Heart left ventricle (tissue), 16 donors: ENCODE data around the gene FIBP. TPM values are rescaled to one million over a fixed set of nuclear protein-coding genes. Genes with fewer than 3 reads are reported as not detected.

Experiments
- ATAC-seq, 4 donors: fragments of 200-7000 bp; cut with Tn5 transposase; one replicate each; pipeline ENCODE4 v1.9.1; 2020 to 2022; ENCODE audit warnings: moderate library complexity in 4 of 4, mild to moderate bottlenecking in 3 of 4, moderate number of reproducible peaks in 1 of 4
- DNase-seq, 5 donors: peaks; one replicate each; pipeline ENCODE4 v3.0.0-alpha.2; 2020
- H3K27ac ChIP-seq, 12 donors: fragments of 200-600 bp; sonication (generic) in 4 of 12; one replicate each; pipeline versions ENCODE4 v1.5.0 to v1.8.0; 2016 to 2022; ENCODE audit warnings: mild to moderate bottlenecking in 2 of 12
- H3K27me3 ChIP-seq, 9 donors: fragments of 200-600 bp; sonication (generic) in 2 of 9; one replicate each; pipeline versions ENCODE4 v1.5.1 to v1.8.0; 2016 to 2022; ENCODE audit warnings: mild to moderate bottlenecking in 3 of 9
- H3K36me3 ChIP-seq, 9 donors: fragments of 200-600 bp; sonication (generic) in 2 of 9; one replicate each; pipeline versions ENCODE4 v1.5.0 to v1.8.0; 2018 to 2022; ENCODE audit warnings: mild to moderate bottlenecking in 2 of 9
- H3K4me1 ChIP-seq, 12 donors: fragments of 200-600 bp; sonication (generic) in 4 of 12; one replicate each; pipeline versions ENCODE4 v1.5.0 to v1.8.0; 2016 to 2022; ENCODE audit warnings: mild to moderate bottlenecking in 3 of 12
- H3K4me3 ChIP-seq, 12 donors: fragments of 200-600 bp; sonication (generic) in 4 of 12; one replicate each; pipeline versions ENCODE4 v1.5.0 to v1.8.0; 2017 to 2022; ENCODE audit warnings: mild to moderate bottlenecking in 9 of 12, moderate library complexity in 4 of 12
- H3K9me3 ChIP-seq, 12 donors: fragments of 200-600 bp; sonication (generic) in 4 of 12; one replicate each; pipeline versions ENCODE4 v1.5.0 to v1.8.0; 2016 to 2022; ENCODE audit warnings: mild to moderate bottlenecking in 1 of 12
- CTCF ChIP-seq, 12 donors: fragments of 200-600 bp; sonication (generic) in 4 of 12; IDR thresholded peaks; one replicate each; pipeline versions ENCODE4 v1.5.0 to v1.8.0; 2018 to 2022; ENCODE audit warnings: antibody characterized with exemption in 12 of 12, mild to moderate bottlenecking in 5 of 12
- POLR2A ChIP-seq, 2 donors: fragments of 450-650 bp; IDR thresholded peaks; one replicate each; pipeline ENCODE4 v1.6.1; 2017; ENCODE audit warnings: antibody characterized with exemption in 2 of 2, mild to moderate bottlenecking in 2 of 2, moderate library complexity in 2 of 2
- WGBS, 4 donors: extraction: QIAGEN DNeasy Blood & Tissue Kit in 2 of 4; methylation state at CpG; one replicate each; pipeline versions ENCODE4 v1.1.5 to v1.1.7; 2013 to 2018; 5-methylcytosine and 5-hydroxymethylcytosine counted together
- intact Hi-C, 10 donors: fragments of 100-400 bp; cut with DNase I; formaldehyde crosslinking; loops; one replicate each; pipeline versions ENCODE4 v1.11.1 to v1.14.2; 2022
- polyA plus RNA-seq, 2 donors: library from polyadenylated mRNA; stranded (reverse); fragments of 200-250 nt; gene quantifications; one replicate each; pipeline ENCODE4 v1.2.3, GENCODE V29; 2013
- total RNA-seq, 9 donors: library from RNA; depleted of rRNA in 2 of 9; stranded (reverse); fragments of >200 nt in 2 of 9; fragmentation: NEBNext Ultra II Directional in 3 of 9; extraction: Animal tissue kit (Norgen Biotek cat#: 25700) in 3 of 9; gene quantifications; one replicate each; pipeline versions ENCODE4 v1.1.0 to v1.2.4, GENCODE V29; 2016 to 2023
- donor health status: ischemic (EF 13 %, LVEDD 7.1; RV severe dilation, severe dysfunction).
- donor health status: healthy with polysubstance abuse.
- donor health status: DM: no; HTN: yes; CAD: no.
- donor health status: DM: no; HTN: no; CAD: no.
- donor health status: ischemic (EF 25% LVEDD 6.9; RV normal size, moderate dysfunction).
- donor health status: ischemic (EF 25% LVEDD 5.7; RV mildly dilated, moderate dysfunction).
- donor health status: healthy.
- donor health status: DM: yes; HTN: yes; CAD: no.
- donor health status: ischemic (EF 35%, LVEDD 5.7; RV mildly dilated, moderate dysfunction).
- donor health status: nonischemic (EF 11% LVEDD 7.7; RV severe dilation, severe dysfunction).
- donor health status: DM: yes; HTN: yes; CAD: no.
- donor health status: PGD.
- donor health status: ischemic (EF 29% LVEDD 5.4; RV normal size, mild dysfunction).
- donor health status: nonischemic (EF 23%, LVEDD 6.1; RV moderate dilation, normal function).

The FIBP gene
- total and polyA plus RNA-seq, 11 donors, result 35.0 to 93.9 (median 57.3) TPM

GRCh38 chr11:65863889-65864705 lies 24.2 kb downstream of the FIBP start:
- intact Hi-C loops, result loop anchor here in 1 of 10 donors (10.0 kb wide), 1 partner anchor 481 kb away; the partner anchor contains the start of genes B4GAT1 and BRMS1
- H3K4me3 ChIP-seq, result no peak overlapping the region
- H3K36me3 ChIP-seq, result peaks cover 0 to 78% (median 73%) of the 10 kb centered on the region in 9 donors
- DNase-seq (peak in 2 of 5 donors; percentile 22), ATAC-seq (no peak)
- TF ChIP-seq POLR2A (IDR thresholded peaks at IDR 0.05) (no peak), CTCF (IDR thresholded peaks at IDR 0.05) (no peak)
- no peaks in the 10 kb centered on the region for H3K27me3 ChIP-seq
- H3K9me3 ChIP-seq, result no peaks in the 10 kb centered on the region
- H3K27ac ChIP-seq, result no peak overlapping the region
- WGBS, 4 donors, result 77 to 86% (median 83%) methylated on average over 7 to 12 of the region's 12 CpGs
- H3K4me1 ChIP-seq, result peaks cover 0 to 32% (median 19%) of the 10 kb centered on the region in 12 donors

- Histone ChIP-seq H3K9me3 (no peaks in the 10 kb centered on the region), H3K27me3 (no peaks in the 10 kb centered on the region), H3K36me3 (peaks cover 0 to 69% (median 65%) of the 10 kb centered on the region in 9 donors), H3K4me3 (no peak overlapping the region), H3K27ac (peak overlapping the region in 1 of 12 donors; percentile 98), H3K4me1 (peaks cover 0 to 41% (median 22%) of the 10 kb centered on the region in 12 donors)
- no peak for ATAC-seq
- DNase-seq, result peak in 4 of 5 donors; percentile 22 to 65 (median 26)
- WGBS, 4 donors, result 84 to 89% (median 87%) methylated on average over 22 to 24 of the region's 24 CpGs
- intact Hi-C loops, result loop anchor here in 1 of 10 donors (10.0 kb wide), 1 partner anchor 482 kb away; the partner anchor contains the start of genes B4GAT1 and BRMS1
- TF ChIP-seq CTCF (IDR thresholded peaks at IDR 0.05) (no peak), POLR2A (IDR thresholded peaks at IDR 0.05) (no peak)
These were observed 25.1 kb downstream of the FIBP start for GRCh38 chr11:65862941-65863888.

- Histone ChIP-seq H3K36me3 (peaks cover 0 to 60% (median 56%) of the 10 kb centered on the region in 9 donors), H3K4me3 (no peak overlapping the region), H3K27me3 (no peaks in the 10 kb centered on the region), H3K4me1 (peaks cover 0 to 35% (median 22%) of the 10 kb centered on the region in 12 donors), H3K27ac (peak overlapping the region in 2 of 12 donors; percentile 6 to 98), H3K9me3 (no peaks in the 10 kb centered on the region)
- ATAC-seq, result no peak
- peak in 3 of 5 donors; percentile 24 to 45 (median 25) for DNase-seq
- TF ChIP-seq POLR2A (IDR thresholded peaks at IDR 0.05) (no peak), CTCF (IDR thresholded peaks at IDR 0.05) (no peak)
- 74 to 96% (median 88%) methylated on average over 4 to 5 of the region's 5 CpGs for WGBS, 4 donors
- intact Hi-C loops, result loop anchor here in 1 of 10 donors (10.0 kb wide), 1 partner anchor 483 kb away; the partner anchor contains the start of genes B4GAT1 and BRMS1
These were observed 26.0 kb downstream of the FIBP start for GRCh38 chr11:65862191-65862735.
